Measurements from ENCODE around the gene CCDC175. TPM values are rescaled to one million over a fixed set of nuclear protein-coding genes. Genes with fewer than 3 reads are reported as not detected.

The CCDC175 gene
- total RNA-seq, 1 donor from 2014 or later = not detected

DNA sequence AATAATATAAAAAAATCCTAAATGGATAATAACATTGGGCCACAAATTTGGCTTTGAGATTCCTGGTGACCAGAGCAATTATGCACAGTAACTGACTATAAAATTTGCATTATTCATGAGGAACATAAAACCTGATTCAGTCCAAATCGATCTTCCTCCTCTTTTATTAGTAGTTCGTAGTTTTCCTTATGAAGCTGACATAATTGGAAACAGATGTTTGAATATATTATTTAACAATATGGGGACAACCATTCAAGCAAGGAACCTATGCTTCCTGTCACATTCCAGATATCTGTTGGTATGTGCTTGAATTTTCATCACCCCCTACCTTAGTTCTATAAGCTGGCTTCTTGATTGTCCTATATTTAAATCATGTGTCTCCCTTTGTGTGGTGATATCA is 34.9 kb downstream of the CCDC175 start:
- ATAC-seq = no peak
- DNase-seq (ENCODE audit: low spot score) = no peak

DNA sequence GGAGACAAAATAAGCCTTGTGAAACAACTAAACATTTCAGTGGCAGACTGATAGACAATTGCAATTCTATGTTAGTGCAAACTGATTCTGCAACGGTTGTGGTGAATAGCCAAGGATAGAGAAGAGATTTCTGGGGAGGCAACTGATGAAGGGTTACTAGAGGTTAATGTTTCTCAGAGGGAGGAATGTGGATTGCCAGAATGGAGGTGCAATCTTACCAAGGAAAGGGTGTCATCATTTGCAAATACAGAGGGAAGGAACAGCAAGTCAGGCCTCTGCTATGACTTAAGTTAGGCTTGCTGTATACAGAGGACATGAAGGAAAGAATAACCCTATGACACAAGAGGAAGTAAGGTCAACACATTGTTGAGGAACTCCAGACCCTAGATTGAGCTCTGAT is 35.8 kb downstream of the CCDC175 start:
- ATAC-seq = no peak
- DNase-seq (ENCODE audit: low spot score) = no peak

- ATAC-seq (no peak), DNase-seq (ENCODE audit: low spot score) (no peak)
Observed at GRCh38 chr14:59538936-59539335, 37.7 kb downstream of the CCDC175 start.

DNA sequence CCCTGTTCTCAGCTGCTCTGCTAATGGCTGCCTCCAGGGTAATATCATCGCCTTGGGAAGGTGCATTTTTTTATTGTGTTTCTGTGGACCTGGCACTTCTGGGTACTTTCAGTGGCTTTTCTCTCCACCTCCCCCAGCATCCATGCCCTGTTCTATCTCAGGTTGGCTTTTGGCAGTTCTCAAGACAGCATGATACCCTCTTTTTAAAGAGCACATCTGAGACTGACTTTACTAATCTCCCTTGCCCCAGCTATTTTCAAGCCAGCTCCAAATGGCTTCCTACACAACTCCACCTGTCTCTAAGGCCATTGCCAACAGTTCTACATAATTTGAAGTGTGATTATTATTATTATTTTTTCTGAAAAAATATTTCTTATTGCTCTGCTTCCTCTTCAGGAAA is 39.1 kb downstream of the CCDC175 start:
- ATAC-seq (no peak), DNase-seq (ENCODE audit: low spot score) (no peak)

GRCh38 chr14:59534361-59534987 is 42.1 kb downstream of the CCDC175 start:
- DNase-seq (ENCODE audit: low spot score) = no peak

GRCh38 chr14:59532419-59532818 is 44.2 kb downstream of the CCDC175 start:
- DNase-seq (ENCODE audit: low spot score) = no peak
- ATAC-seq = no peak

More at GRCh38 chr14:59534361-59534987, 42.1 kb downstream of the CCDC175 start:
- no peak for ATAC-seq

GRCh38 chr14:59530349-59530748 is 46.3 kb downstream of the CCDC175 start:
- no peak for ATAC-seq
- no peak for DNase-seq (ENCODE audit: low spot score)

- DNase-seq (ENCODE audit: low spot score) = no peak
Observed at GRCh38 chr14:59529189-59529588, 47.4 kb downstream of the CCDC175 start.

GRCh38 chr14:59520224-59520623 is 56.4 kb downstream of the CCDC175 start:
- no peak for ATAC-seq
- DNase-seq (ENCODE audit: low spot score) = no peak

More at GRCh38 chr14:59529189-59529588, 47.4 kb downstream of the CCDC175 start:
- ATAC-seq = no peak

- ATAC-seq (no peak), DNase-seq (ENCODE audit: low spot score) (no peak)
Observed at GRCh38 chr14:59511916-59512575, 64.6 kb downstream of the CCDC175 start.

GRCh38 chr14:59510966-59511365 is 65.6 kb downstream of the CCDC175 start:
- ATAC-seq (no peak), DNase-seq (ENCODE audit: low spot score) (no peak)

- ATAC-seq (no peak), DNase-seq (ENCODE audit: low spot score) (no peak)
Observed at GRCh38 chr14:59510001-59510400, 66.6 kb downstream of the CCDC175 start.

DNA sequence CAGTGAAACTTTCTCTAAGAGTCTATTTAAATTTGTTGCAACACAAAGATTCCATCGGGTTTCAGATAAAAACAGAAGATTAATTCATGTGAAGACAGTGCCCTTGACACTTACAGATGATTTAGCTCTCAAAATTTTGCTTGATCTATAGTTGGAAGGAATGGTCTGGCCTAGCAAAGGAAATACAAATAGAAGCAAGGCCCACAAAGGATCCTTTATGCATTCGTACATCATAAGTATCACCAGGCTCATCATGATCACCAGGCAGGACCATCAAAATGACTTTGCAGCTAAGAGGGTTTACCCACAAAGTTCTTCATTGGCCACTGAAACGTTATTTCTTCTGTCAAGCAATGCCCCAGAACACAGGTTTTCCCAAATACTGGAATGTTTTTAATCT is 67.5 kb downstream of the CCDC175 start:
- ATAC-seq (no peak), DNase-seq (ENCODE audit: low spot score) (no peak)

- no peak for ATAC-seq
- DNase-seq (ENCODE audit: low spot score) = no peak
Observed at GRCh38 chr14:59507752-59508103, 68.9 kb downstream of the CCDC175 start.

DNA sequence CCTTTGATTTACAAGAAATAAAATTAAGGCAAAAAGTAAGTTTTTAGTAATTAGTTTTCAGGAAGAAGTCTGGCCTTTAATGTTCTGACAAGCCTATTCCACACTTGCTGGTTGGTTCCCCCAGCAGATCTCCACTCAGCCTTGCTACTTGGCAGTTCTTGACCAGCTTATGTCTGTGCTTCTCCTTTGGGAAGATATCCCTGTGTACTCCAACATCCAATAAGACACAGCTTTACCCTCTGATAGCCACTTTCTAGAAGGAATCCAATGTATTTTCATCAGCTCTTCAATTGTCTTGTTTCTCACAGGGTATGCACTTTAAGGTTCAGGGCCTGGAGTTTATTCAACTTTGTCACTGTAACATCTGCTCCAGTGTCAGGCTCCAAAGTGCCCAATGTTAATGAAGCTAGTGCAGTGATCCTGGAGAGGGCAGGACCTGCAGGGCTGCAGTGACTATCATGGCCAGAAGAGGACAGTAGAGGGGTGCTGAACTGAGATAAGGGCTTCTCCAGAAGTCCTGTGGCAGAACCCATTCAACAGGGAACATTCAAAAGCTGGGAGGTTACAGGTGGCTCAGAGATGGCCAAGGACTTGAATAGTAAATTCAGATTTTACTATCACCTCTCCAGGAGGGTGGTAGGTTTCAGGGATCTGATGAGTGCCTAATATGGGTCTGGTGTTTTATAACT is 69.4 kb downstream of the CCDC175 start:
- peak; percentile 91 for ATAC-seq

GRCh38 chr14:59503256-59503655 is 73.4 kb downstream of the CCDC175 start:
- DNase-seq (ENCODE audit: low spot score) (no peak), ATAC-seq (no peak)

More for the DNA sequence above, 69.4 kb downstream of the CCDC175 start:
- DNase-seq (ENCODE audit: low spot score) = peak; percentile 47

- DNase-seq (ENCODE audit: low spot score) (no peak), ATAC-seq (no peak)
Observed at GRCh38 chr14:59500732-59501131, 75.9 kb downstream of the CCDC175 start.

DNA sequence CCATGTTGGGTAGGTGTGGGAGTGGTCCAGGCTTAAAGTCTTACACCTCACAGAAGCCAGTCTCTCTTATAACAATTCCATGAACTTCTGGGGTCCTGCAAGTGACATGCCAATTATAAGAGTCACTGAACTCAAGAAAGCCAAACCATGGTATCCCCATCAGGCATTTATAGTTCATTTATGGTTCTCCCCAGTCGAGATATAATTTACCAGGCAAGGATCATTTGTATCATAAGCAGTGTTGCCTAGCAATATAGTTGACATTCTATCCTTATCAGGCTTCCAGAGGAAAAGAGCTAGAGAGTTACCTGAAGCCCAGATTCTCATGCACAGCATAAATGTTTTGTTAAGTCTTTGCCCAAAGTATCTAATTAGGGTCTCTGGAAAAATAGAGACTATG is 84.2 kb downstream of the CCDC175 start:
- ATAC-seq (no peak), DNase-seq (ENCODE audit: low spot score) (no peak)

GRCh38 chr14:59490756-59491155 is 85.9 kb downstream of the CCDC175 start:
- no peak for DNase-seq (ENCODE audit: low spot score)
- no peak for ATAC-seq

- ATAC-seq = peak; percentile 63
Observed at GRCh38 chr14:59484639-59485175, 91.9 kb downstream of the CCDC175 start.

DNA sequence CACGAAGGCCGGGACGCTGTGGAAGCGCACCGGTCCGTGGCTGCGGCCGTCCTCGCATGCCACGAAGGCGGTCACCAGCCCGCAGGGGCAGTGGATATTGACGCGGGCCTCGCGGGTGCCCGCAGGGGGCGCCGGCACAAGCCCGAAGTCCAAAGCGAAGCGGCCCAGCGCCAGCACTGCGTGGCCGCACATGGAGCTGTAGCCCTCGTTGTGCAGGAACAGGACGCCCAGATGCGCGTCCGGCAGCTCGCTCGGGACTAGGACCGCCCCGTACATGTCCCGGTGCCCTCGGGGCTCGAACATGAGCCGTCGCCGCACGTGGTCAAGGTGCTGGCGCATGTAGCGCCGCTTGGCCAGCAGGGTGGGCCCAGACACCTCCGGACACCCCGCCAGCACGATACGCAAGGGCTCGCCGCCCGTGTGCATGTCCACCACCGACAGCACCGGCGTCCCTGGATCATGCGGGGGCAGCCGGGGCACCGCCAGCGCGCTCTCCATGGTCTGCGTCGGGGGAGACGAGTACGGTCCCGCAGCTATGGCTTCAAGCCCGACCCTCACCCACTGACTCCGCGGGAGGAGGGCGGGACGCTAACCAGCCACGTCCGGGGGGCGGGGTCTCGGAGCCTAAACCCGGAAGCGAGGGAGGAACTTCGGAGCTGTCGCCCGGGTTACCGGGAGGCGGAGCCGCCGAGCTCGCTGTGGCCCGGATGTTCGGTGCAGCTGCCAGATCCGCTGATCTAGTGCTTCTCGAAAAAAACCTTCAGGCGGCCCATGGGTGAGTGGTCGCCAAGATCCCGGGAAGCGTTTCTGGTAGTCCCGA is 92.6 kb downstream of the CCDC175 start, which contains the start of the genes JKAMP and L3HYPDH:
Gene JKAMP, plus strand, starts transcription at position 699 of the 820 bp plus-strand sequence. Its CDS starts 73 bp downstream, at position 772.
Gene L3HYPDH, minus strand, starts transcription at position 590 of the 820 bp plus-strand sequence. Its CDS starts 92 bp downstream, at position 498.
- ATAC-seq = peak; percentile 92
- peak; percentile 97 for DNase-seq (ENCODE audit: low spot score)

More at GRCh38 chr14:59484639-59485175, 91.9 kb downstream of the CCDC175 start:
- no peak for DNase-seq (ENCODE audit: low spot score)

All from left lobe of liver (tissue), 2 donors.